ENCODE measurements around the gene PUS1. TPM values are rescaled to one million over a fixed set of nuclear protein-coding genes. Genes with fewer than 3 reads are reported as not detected.

Gene PUS1
- total RNA-seq, 5 donors from 2014 or later (not counting 1 experiment from before 2014, with no cell fraction given), result 27.8 to 71.4 (median 66.5) TPM

DNA sequence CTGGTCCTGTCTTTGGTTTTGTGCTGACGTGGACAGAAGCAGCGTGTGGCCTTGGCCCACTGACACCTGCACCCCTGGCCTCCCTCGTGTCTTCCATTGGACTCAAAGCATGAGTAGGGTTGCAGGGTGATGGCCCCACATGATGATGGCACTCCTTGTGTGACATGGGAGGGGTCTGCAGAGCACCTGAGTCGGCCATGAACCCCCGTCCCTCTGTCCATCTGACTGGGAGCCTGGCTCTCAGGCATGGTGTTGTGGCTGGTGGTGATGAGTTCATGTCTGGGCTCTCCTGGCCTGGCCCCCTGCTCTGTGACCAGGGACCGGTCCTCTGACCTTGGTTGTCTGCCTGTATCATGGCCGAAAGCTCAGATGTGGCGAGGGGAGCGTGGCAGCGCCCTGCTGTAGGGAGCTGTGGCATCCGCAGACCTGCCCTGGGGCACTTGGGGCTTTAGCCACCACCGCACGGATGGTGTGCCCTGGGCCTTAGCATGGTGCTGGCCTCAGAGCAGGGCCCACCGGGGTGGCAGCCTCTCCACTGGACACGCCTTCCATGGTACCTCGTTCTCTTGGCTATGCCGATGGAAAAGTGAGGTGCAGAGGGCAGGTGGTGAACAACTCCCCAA lies 17.9 kb upstream of the PUS1 start:
- H3K4me1 Mint-ChIP-seq, result no peaks in the 10 kb centered on the region
- ATAC-seq (replicated peaks in 1 of 4), result no peak
- ChIA-PET CTCF (no interaction called here), POLR2A (no interaction called here)
- no peaks in the 10 kb centered on the region for H3K9me3 Mint-ChIP-seq
- DNase-seq, result no peak
- Histone ChIP-seq H3K9me3 (no peaks in the 10 kb centered on the region), H3K27ac (ENCODE audit: low read length) (no peak overlapping the region), H3K4me3 (ENCODE audit: control insufficient read depth in 1 of 2, extremely low read depth in 1 of 2, low read length in 1 of 2) (no peak overlapping the region), H3K27me3 (replicated peaks in 1 of 2; ENCODE audit: control insufficient read depth in 2 of 2, extremely low read depth in 1 of 2, insufficient read depth in 2 of 2, low read length in 1 of 2) (no peaks in the 10 kb centered on the region), H3K36me3 (ENCODE audit: control insufficient read depth in 2 of 2, extremely low read depth in 1 of 2, insufficient read depth in 1 of 2, low read length in 1 of 2) (peaks cover 53 to 70% of the 10 kb centered on the region in 2 donors), H3K4me1 (ENCODE audit: control insufficient read depth in 1 of 2, extremely low read depth in 1 of 2, insufficient read depth in 2 of 2, low read length in 2 of 2) (no peaks in the 10 kb centered on the region)
- WGBS (ENCODE audit: insufficient coverage), result 95% methylated on average over 13 of the region's 17 CpGs
- H3K36me3 Mint-ChIP-seq, result peaks cover 10% of the 10 kb centered on the region
- no peak overlapping the region for H3K27ac Mint-ChIP-seq
- no peak overlapping the region for H3K4me3 Mint-ChIP-seq
- H3K27me3 Mint-ChIP-seq, result no peaks in the 10 kb centered on the region

GRCh38 chr12:131911851-131912477 lies 17.1 kb upstream of the PUS1 start:
- H3K27ac ChIP-seq (ENCODE audit: low read length), result no peak overlapping the region
- no peaks in the 10 kb centered on the region for H3K9me3 ChIP-seq
- POLR2A ChIA-PET, result no interaction called here
- H3K4me1 ChIP-seq (ENCODE audit: control insufficient read depth in 1 of 2, extremely low read depth in 1 of 2, insufficient read depth in 2 of 2, low read length in 2 of 2), result no peaks in the 10 kb centered on the region
- H3K4me3 ChIP-seq (ENCODE audit: control insufficient read depth in 1 of 2, extremely low read depth in 1 of 2, low read length in 1 of 2), result no peak overlapping the region
- 93% methylated on average over 18 of the region's 22 CpGs for WGBS (ENCODE audit: insufficient coverage)
- Mint-ChIP-seq H3K36me3 (peaks cover 10% of the 10 kb centered on the region), H3K4me3 (no peak overlapping the region), H3K4me1 (no peaks in the 10 kb centered on the region), H3K27ac (no peak overlapping the region), H3K27me3 (no peaks in the 10 kb centered on the region), H3K9me3 (no peaks in the 10 kb centered on the region)
- CTCF ChIA-PET, result no interaction called here
- no peaks in the 10 kb centered on the region for H3K27me3 ChIP-seq (replicated peaks in 1 of 2; ENCODE audit: control insufficient read depth in 2 of 2, extremely low read depth in 1 of 2, insufficient read depth in 2 of 2, low read length in 1 of 2)
- no peak for DNase-seq
- peaks cover 55 to 68% of the 10 kb centered on the region in 2 donors for H3K36me3 ChIP-seq (ENCODE audit: control insufficient read depth in 2 of 2, extremely low read depth in 1 of 2, insufficient read depth in 1 of 2, low read length in 1 of 2)
- no peak for ATAC-seq (replicated peaks in 1 of 4)

DNA sequence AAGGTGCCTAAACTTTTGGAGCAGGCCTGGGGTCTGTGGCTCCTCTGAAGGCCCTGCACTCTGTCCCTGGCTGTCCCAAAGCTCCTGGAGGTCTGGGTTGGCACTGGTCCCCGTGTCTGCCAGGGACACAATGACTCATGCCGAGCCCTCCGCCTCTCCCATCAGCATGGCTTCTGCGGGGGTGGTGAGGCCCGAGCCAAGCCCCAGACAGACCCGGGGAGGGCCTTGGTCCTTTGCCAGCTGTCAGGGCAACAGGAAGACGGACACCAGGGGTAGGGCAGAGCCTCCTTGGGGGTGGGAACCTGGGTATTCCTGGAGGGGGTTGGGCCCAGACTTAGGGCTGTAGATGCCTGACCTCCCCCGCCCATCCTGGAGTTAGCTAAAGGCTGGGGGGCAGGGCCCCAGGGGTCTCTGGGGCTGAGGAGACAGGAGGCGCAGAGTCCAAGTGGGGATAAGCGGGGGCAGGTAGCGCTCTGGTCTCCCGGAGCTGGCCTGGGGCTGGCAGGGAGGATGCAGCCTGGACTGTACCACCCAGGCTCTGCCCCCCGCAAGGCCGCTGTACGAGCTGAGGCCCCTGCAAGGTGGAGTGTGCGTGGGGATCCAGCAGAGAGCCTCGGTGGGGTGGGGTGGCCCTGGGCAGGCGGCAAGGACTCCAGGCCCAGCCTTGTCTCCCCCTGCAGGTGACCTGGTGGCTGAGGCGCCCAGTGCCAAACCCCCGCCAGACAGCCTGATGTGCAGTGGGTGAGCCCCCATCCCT lies 16.4 kb upstream of the PUS1 start:
- WGBS (ENCODE audit: insufficient coverage), result 92% methylated on average over 18 of the region's 20 CpGs
- POLR2A ChIA-PET, result no interaction called here

DNA sequence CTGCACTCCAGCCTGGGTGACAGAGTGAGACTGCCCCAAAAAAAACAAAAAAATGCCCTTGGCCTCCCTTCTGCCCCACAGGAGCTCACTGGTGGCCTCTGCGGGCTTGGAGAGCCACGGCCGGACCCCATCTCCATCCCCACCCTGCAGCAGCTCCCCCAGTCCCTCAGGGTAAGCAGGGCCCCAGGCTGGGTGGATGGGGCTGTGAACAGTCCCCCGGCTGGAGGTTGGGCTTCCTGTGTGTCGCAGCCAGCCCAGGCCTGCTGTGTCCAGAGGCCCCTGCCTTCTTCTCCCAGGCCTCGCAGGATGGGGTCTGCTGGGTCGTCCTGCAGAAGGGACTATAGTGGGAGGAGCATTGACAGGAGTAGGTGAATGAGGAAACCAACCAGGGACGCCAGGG lies 15.4 kb upstream of the PUS1 start:
- H3K4me1 Mint-ChIP-seq, result no peaks in the 10 kb centered on the region
- POLR2A ChIA-PET, result no interaction called here
- no peak for ATAC-seq (replicated peaks in 1 of 4)
- no peaks in the 10 kb centered on the region for H3K27me3 ChIP-seq (replicated peaks in 1 of 2; ENCODE audit: control insufficient read depth in 2 of 2, extremely low read depth in 1 of 2, insufficient read depth in 2 of 2, low read length in 1 of 2)
- H3K4me3 ChIP-seq (ENCODE audit: control insufficient read depth in 1 of 2, extremely low read depth in 1 of 2, low read length in 1 of 2), result no peak overlapping the region
- no peaks in the 10 kb centered on the region for H3K27me3 Mint-ChIP-seq
- no peaks in the 10 kb centered on the region for H3K9me3 Mint-ChIP-seq
- H3K36me3 Mint-ChIP-seq, result peaks cover 10% of the 10 kb centered on the region
- no peak overlapping the region for H3K4me3 Mint-ChIP-seq
- DNase-seq, result no peak
- H3K9me3 ChIP-seq, result no peaks in the 10 kb centered on the region
- WGBS (ENCODE audit: insufficient coverage), result 93% methylated on average over 2 of the region's 8 CpGs
- CTCF ChIA-PET, result no interaction called here
- peaks cover 51 to 70% of the 10 kb centered on the region in 2 donors for H3K36me3 ChIP-seq (ENCODE audit: control insufficient read depth in 2 of 2, extremely low read depth in 1 of 2, insufficient read depth in 1 of 2, low read length in 1 of 2)
- no peak overlapping the region for H3K27ac ChIP-seq (ENCODE audit: low read length)
- H3K4me1 ChIP-seq (ENCODE audit: control insufficient read depth in 1 of 2, extremely low read depth in 1 of 2, insufficient read depth in 2 of 2, low read length in 2 of 2), result peaks cover 0 to 11% of the 10 kb centered on the region in 2 experiments
- no peak overlapping the region for H3K27ac Mint-ChIP-seq

More for the DNA sequence above, 16.4 kb upstream of the PUS1 start:
- Histone ChIP-seq H3K9me3 (no peaks in the 10 kb centered on the region), H3K27ac (ENCODE audit: low read length) (no peak overlapping the region), H3K27me3 (replicated peaks in 1 of 2; ENCODE audit: control insufficient read depth in 2 of 2, extremely low read depth in 1 of 2, insufficient read depth in 2 of 2, low read length in 1 of 2) (no peaks in the 10 kb centered on the region), H3K36me3 (ENCODE audit: control insufficient read depth in 2 of 2, extremely low read depth in 1 of 2, insufficient read depth in 1 of 2, low read length in 1 of 2) (peaks cover 55 to 72% of the 10 kb centered on the region in 2 donors), H3K4me3 (ENCODE audit: control insufficient read depth in 1 of 2, extremely low read depth in 1 of 2, low read length in 1 of 2) (no peak overlapping the region), H3K4me1 (ENCODE audit: control insufficient read depth in 1 of 2, extremely low read depth in 1 of 2, insufficient read depth in 2 of 2, low read length in 2 of 2) (peaks cover 0 to 4% of the 10 kb centered on the region in 2 experiments)
- Mint-ChIP-seq H3K27me3 (no peaks in the 10 kb centered on the region), H3K27ac (no peak overlapping the region), H3K4me1 (no peaks in the 10 kb centered on the region), H3K4me3 (no peak overlapping the region), H3K9me3 (no peaks in the 10 kb centered on the region), H3K36me3 (peaks cover 10% of the 10 kb centered on the region)
- CTCF ChIA-PET, result interaction anchor here in 1 of 2 donors (0.5 kb wide), 1 partner anchor 401 kb away, joined by 4 read pairs; no protein-coding TSS in a partner anchor
- DNase-seq (no peak), ATAC-seq (replicated peaks in 1 of 4) (no peak)

DNA sequence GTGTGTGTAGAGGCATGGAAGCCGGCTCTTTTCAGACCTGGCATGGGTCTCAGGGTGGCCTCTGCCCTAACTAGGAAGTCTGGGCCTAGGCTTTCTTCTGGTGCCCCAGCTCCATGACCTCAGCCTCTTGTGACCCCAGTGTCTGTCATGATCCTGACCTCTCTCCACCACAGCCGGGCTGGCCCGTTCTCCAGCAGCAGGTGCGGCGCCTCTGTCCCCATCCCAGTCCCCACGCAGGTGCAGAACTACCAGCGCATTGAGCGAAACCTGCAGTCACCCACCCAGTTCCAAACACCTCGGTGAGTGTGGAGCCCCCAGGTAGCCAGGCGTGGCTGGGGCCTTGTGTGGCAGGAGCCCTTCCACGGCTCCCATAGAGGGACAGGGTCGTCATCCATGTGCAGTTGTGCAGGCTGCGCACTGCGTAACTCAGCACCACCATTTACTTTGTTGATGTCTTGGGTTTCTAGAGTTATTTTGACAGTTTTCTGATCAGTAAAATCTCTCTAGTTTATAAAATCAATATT lies 14.8 kb upstream of the PUS1 start:
- peaks cover 51 to 70% of the 10 kb centered on the region in 2 donors for H3K36me3 ChIP-seq (ENCODE audit: control insufficient read depth in 2 of 2, extremely low read depth in 1 of 2, insufficient read depth in 1 of 2, low read length in 1 of 2)
- ChIA-PET POLR2A (no interaction called here), CTCF (no interaction called here)
- ATAC-seq (replicated peaks in 1 of 4), result no peak
- no peaks in the 10 kb centered on the region for H3K9me3 ChIP-seq
- no peaks in the 10 kb centered on the region for H3K27me3 ChIP-seq (replicated peaks in 1 of 2; ENCODE audit: control insufficient read depth in 2 of 2, extremely low read depth in 1 of 2, insufficient read depth in 2 of 2, low read length in 1 of 2)
- Mint-ChIP-seq H3K27me3 (no peaks in the 10 kb centered on the region), H3K4me1 (no peaks in the 10 kb centered on the region), H3K9me3 (no peaks in the 10 kb centered on the region), H3K4me3 (no peak overlapping the region), H3K36me3 (peaks cover 7% of the 10 kb centered on the region), H3K27ac (peak overlapping the region in 1 of 2 donors; percentile 39)
- H3K4me1 ChIP-seq (ENCODE audit: control insufficient read depth in 1 of 2, extremely low read depth in 1 of 2, insufficient read depth in 2 of 2, low read length in 2 of 2), result peaks cover 0 to 11% of the 10 kb centered on the region in 2 experiments
- H3K4me3 ChIP-seq (ENCODE audit: control insufficient read depth in 1 of 2, extremely low read depth in 1 of 2, low read length in 1 of 2), result no peak overlapping the region
- H3K27ac ChIP-seq (ENCODE audit: low read length), result no peak overlapping the region
- WGBS (ENCODE audit: insufficient coverage), result 90% methylated on average over 9 of the region's 14 CpGs
- DNase-seq, result no peak

DNA sequence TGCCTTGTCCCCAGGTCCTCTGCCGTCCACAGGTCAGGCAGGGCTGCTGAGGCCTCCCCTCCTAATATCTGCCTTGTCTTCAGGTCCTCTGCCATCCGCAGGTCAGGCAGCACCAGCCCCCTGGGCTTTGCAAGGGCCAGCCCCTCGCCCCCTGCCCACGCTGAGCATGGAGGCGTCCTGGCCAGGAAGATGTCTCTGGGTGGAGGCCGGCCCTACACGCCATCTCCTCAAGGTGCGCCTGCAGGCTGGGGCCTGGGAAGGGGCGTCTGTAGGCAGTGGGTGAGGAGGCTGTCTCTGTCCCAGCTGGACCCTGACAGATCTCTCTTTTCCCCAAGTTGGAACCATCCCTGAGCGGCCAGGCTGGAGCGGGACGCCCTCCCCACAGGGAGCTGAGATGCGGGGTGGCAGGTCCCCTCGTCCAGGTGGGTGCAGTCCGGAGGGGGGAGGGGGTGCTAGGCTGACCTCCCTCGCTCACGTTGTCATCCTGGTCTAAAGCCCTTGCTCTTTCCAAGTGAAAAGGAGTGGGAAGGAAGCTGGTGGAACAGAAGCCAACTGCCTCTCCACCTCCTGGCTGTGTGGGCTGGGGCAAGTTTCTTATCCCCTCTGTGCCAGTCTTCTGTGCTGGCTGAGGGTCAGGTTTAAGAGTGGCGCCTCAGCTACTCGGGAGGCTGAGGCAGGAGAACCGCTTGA lies 13.9 kb upstream of the PUS1 start:
- H3K36me3 ChIP-seq (ENCODE audit: control insufficient read depth in 2 of 2, extremely low read depth in 1 of 2, insufficient read depth in 1 of 2, low read length in 1 of 2), result peaks cover 50 to 63% of the 10 kb centered on the region in 2 donors
- H3K27ac Mint-ChIP-seq, result no peak overlapping the region

More for the DNA sequence above, 13.9 kb upstream of the PUS1 start:
- Mint-ChIP-seq H3K36me3 (peaks cover 7% of the 10 kb centered on the region), H3K9me3 (no peaks in the 10 kb centered on the region), H3K27me3 (no peaks in the 10 kb centered on the region), H3K4me1 (no peaks in the 10 kb centered on the region), H3K4me3 (no peak overlapping the region)
- peaks cover 0 to 11% of the 10 kb centered on the region in 2 experiments for H3K4me1 ChIP-seq (ENCODE audit: control insufficient read depth in 1 of 2, extremely low read depth in 1 of 2, insufficient read depth in 2 of 2, low read length in 2 of 2)
- WGBS (ENCODE audit: insufficient coverage), result 93% methylated on average over 9 of the region's 20 CpGs
- no peak overlapping the region for H3K4me3 ChIP-seq (ENCODE audit: control insufficient read depth in 1 of 2, extremely low read depth in 1 of 2, low read length in 1 of 2)
- no peak for ATAC-seq (replicated peaks in 1 of 4)
- H3K27ac ChIP-seq (ENCODE audit: low read length), result no peak overlapping the region
- CTCF ChIA-PET, result no interaction called here
- no peak for DNase-seq
- POLR2A ChIA-PET, result no interaction called here
- no peaks in the 10 kb centered on the region for H3K9me3 ChIP-seq
- no peaks in the 10 kb centered on the region for H3K27me3 ChIP-seq (replicated peaks in 1 of 2; ENCODE audit: control insufficient read depth in 2 of 2, extremely low read depth in 1 of 2, insufficient read depth in 2 of 2, low read length in 1 of 2)
